HCT116 (cell line): ENCODE measurements around the gene COL4A4. TPM values are rescaled to one million over a fixed set of nuclear protein-coding genes. Genes with fewer than 3 reads are reported as not detected.

Experiments used
- ATAC-seq: fragments of 200-7000 bp; cut with Tn5 transposase; 2 replicates; pipeline ENCODE4 v1.9.1; 2020; ENCODE audit warnings: mild to moderate bottlenecking, moderate library complexity
- BruUV-seq: library from RNA; stranded (reverse); fragments of 400-500 nt; replicated peaks from 2 replicates; lab custom pipeline; 2021; lab: Mats Ljungman, UMichigan
- CTCF ChIA-PET: fragments of 300-600 bp; sonication (Branson Sonifier 250); formaldehyde crosslinking; loops from one replicate; lab custom pipeline; 2021; ENCODE audit warnings: antibody characterized with exemption; lab: Charles Lee
- POLR2A ChIA-PET: fragments of 300-600, 350-600 bp; sonication (Branson Sonifier 250); formaldehyde crosslinking; loops from one replicate; lab custom pipeline; 2021; ENCODE audit warnings: antibody characterized with exemption; lab: Charles Lee
- RAD21 ChIA-PET, 2 experiments: fragments of 300-600 bp; sonication (Branson Sonifier 250); formaldehyde crosslinking; loops; one replicate each; lab custom pipeline; 2023; ENCODE audit warnings: low total read pairs in 2 of 2; ENCODE audit not compliant: uncharacterized antibody in 2 of 2, unreplicated experiment in 2 of 2, low non-redundant PET in 1 of 2; lab: Charles Lee
- DNase-seq: peaks from one replicate; pipeline ENCODE4 v3.0.0-alpha.2; 2010; ENCODE audit warnings: low read depth, low spot score
- H2AFZ ChIP-seq: fragments of 200-600 bp; shearing (Covaris generic), sonication (generic); 2 replicates; pipeline ENCODE4 v1.6.1; 2017; ENCODE audit warnings: low read depth, mixed run types, mixed read lengths, antibody characterized with exemption, low read length; ENCODE audit not compliant: poor library complexity, severe bottlenecking
- H3K27ac ChIP-seq: 2 replicates; pipeline ENCODE4 v1.5.1; 2012; ENCODE audit warnings: low read depth, low read length
- H3K27me3 ChIP-seq: fragments of 200-600 bp; sonication (generic); 2 replicates; pipeline ENCODE4 v1.6.1; 2016; ENCODE audit warnings: mixed run types, low read length, mixed read lengths; ENCODE audit not compliant: insufficient read depth
- H3K36me3 ChIP-seq, 2 experiments: fragments of 200-500 bp in 1 of 2; fragments of 200-600 bp in 1 of 2; sonication (Bioruptor generic) in 1 of 2; sonication (generic) in 1 of 2; 2 replicates each; pipeline versions ENCODE4 v1.5.1 to v1.6.1; 2014 to 2016; ENCODE audit warnings: low read length in 2 of 2, inconsistent platforms in 1 of 2, mixed read lengths in 1 of 2, mixed run types in 1 of 2; ENCODE audit not compliant: insufficient read depth in 2 of 2, control insufficient read depth in 1 of 2
- H3K4me1 ChIP-seq, 2 experiments: fragments of 200-600 bp in 1 of 2; sonication (generic) in 1 of 2; 2 replicates each; pipeline versions ENCODE4 v1.5.1 to v1.6.1; 2012 to 2017; ENCODE audit warnings: low read length in 2 of 2, inconsistent platforms in 1 of 2, mild to moderate bottlenecking in 1 of 2, mixed read lengths in 1 of 2, mixed run types in 1 of 2, moderate library complexity in 1 of 2; ENCODE audit not compliant: insufficient read depth in 2 of 2, control insufficient read depth in 1 of 2
- H3K4me2 ChIP-seq: fragments of 200-600 bp; sonication (generic); 2 replicates; pipeline ENCODE4 v1.6.1; 2017; ENCODE audit warnings: mixed run types, low read length, mixed read lengths
- H3K4me3 ChIP-seq, 2 experiments: fragments of 200-600 bp in 1 of 2; sonication (generic) in 1 of 2; replicated peaks in 1 of 2; 2 replicates each; pipeline ENCODE4 v1.5.1; 2011 to 2016; ENCODE audit warnings: low read length in 2 of 2, control low read depth in 1 of 2, low read depth in 1 of 2, mild to moderate bottlenecking in 1 of 2, mixed read lengths in 1 of 2, mixed run types in 1 of 2
- H3K79me2 ChIP-seq: fragments of 200-600 bp; sonication (generic); 2 replicates; pipeline ENCODE4 v1.6.1; 2017; ENCODE audit warnings: mild to moderate bottlenecking, mixed run types, low read length, moderate library complexity, mixed read lengths; ENCODE audit not compliant: insufficient read depth
- H3K9ac ChIP-seq: fragments of 200-600 bp; sonication (generic); 2 replicates; pipeline ENCODE4 v1.6.1; 2016; ENCODE audit warnings: low read length, mixed read lengths
- H3K9me2 ChIP-seq: fragments of 200-600 bp; sonication (generic), shearing (Covaris generic); 2 replicates; pipeline ENCODE4 v1.6.1; 2017; ENCODE audit warnings: mixed run types, mild to moderate bottlenecking, moderate library complexity; ENCODE audit not compliant: insufficient read depth
- H3K9me3 ChIP-seq, 2 experiments: fragments of 200-500 bp in 1 of 2; fragments of 200-600 bp in 1 of 2; sonication (Bioruptor generic) in 1 of 2; sonication (generic) in 1 of 2; 2 replicates each; pipeline ENCODE4 v1.6.1; 2014 to 2017; ENCODE audit warnings: low read length in 2 of 2, mixed read lengths in 2 of 2, inconsistent platforms in 1 of 2, low read depth in 1 of 2, mild to moderate bottlenecking in 1 of 2, mixed run types in 1 of 2, moderate library complexity in 1 of 2; ENCODE audit not compliant: control insufficient read depth in 1 of 2, insufficient read depth in 1 of 2
- H4K20me1 ChIP-seq: fragments of 200-600 bp; sonication (generic), shearing (Covaris generic); 2 replicates; pipeline ENCODE4 v1.6.1; 2017; ENCODE audit warnings: mixed run types, mild to moderate bottlenecking, moderate library complexity; ENCODE audit not compliant: insufficient read depth
- CBX3 ChIP-seq: IDR thresholded peaks from 2 replicates; pipeline ENCODE4 v1.6.1; 2012; ENCODE audit warnings: low read depth
- CTCF ChIP-seq, 3 experiments: fragments of 200-600 bp in 1 of 3; sonication (generic) in 1 of 3; IDR thresholded peaks in 2 of 3; conservative IDR thresholded peaks in 1 of 3; 2 replicates each; pipeline ENCODE4 v1.5.1; 2012 to 2017; ENCODE audit warnings: low read depth in 2 of 3, low read length in 2 of 3, antibody characterized with exemption in 1 of 3, borderline replicate concordance in 1 of 3, control low read depth in 1 of 3, mild to moderate bottlenecking in 1 of 3, mixed read lengths in 1 of 3, mixed run types in 1 of 3, moderate library complexity in 1 of 3; ENCODE audit not compliant: insufficient read depth in 1 of 3
- EGR1 ChIP-seq: IDR thresholded peaks from 2 replicates; pipeline ENCODE4 v1.6.1; 2012; ENCODE audit warnings: low read depth
- ELF1 ChIP-seq: IDR thresholded peaks from 2 replicates; pipeline ENCODE4 v1.6.1; 2012; ENCODE audit warnings: low read depth, borderline replicate concordance
- EZH2 ChIP-seq: fragments of 200-600 bp; sonication (generic); IDR thresholded peaks from 2 replicates; pipeline ENCODE4 v1.6.1; 2017; ENCODE audit warnings: antibody characterized with exemption, mixed run types
- FOSL1 ChIP-seq: IDR thresholded peaks from 2 replicates; pipeline ENCODE4 v1.6.1; 2012; ENCODE audit warnings: low read depth
- MAX ChIP-seq: IDR thresholded peaks from 2 replicates; pipeline ENCODE4 v1.6.1; 2012
- REST ChIP-seq: IDR thresholded peaks from 2 replicates; pipeline ENCODE4 v1.6.1; 2012; ENCODE audit warnings: low read depth
- SIN3A ChIP-seq: IDR thresholded peaks from 2 replicates; pipeline ENCODE4 v1.6.1; 2012; ENCODE audit warnings: low read depth
- SP1 ChIP-seq: IDR thresholded peaks from 2 replicates; pipeline ENCODE4 v1.6.1; 2012; ENCODE audit warnings: low read depth
- ZNF274 ChIP-seq: fragments of 200-500 bp; sonication (Bioruptor generic); IDR thresholded peaks from 2 replicates; pipeline ENCODE4 v1.6.1; 2014; ENCODE audit warnings: mild to moderate bottlenecking, low read depth, low read length, inconsistent platforms
- intact Hi-C: fragments of 100-400 bp; cut with micrococcal nuclease; formaldehyde crosslinking; loops from 2 replicates; pipeline ENCODE4 v1.10.0; 2022
- total RNA-seq: library from RNA; stranded (reverse); gene quantifications from one replicate; pipeline ENCODE4 v1.2.1, GENCODE V29; 2021; ENCODE audit not compliant: unreplicated experiment

COL4A4 gene
- total RNA-seq, 1 experiment from 2014 or later = 5.9 TPM

- no peak overlapping the region for H3K4me2 ChIP-seq
- no peaks in the 10 kb centered on the region for H3K79me2 ChIP-seq
- TF ChIP-seq FOSL1 (no peak), ELF1 (no peak), MAX (no peak)
- TF ChIP-seq, all 23 proteins: peak for 0
- no peak overlapping the region for H3K27ac ChIP-seq
- RAD21 ChIA-PET = no interaction called here
- BruUV-seq = no TSS peak
- H3K9me3 ChIP-seq = no peaks in the 10 kb centered on the region
- H3K9ac ChIP-seq = no peak overlapping the region
- ATAC-seq = no peak
- CTCF ChIA-PET = interaction anchor here (1.4 kb wide), 1 partner anchor 34 kb away, joined by 3 read pairs; no protein-coding TSS in a partner anchor
- no peaks in the 10 kb centered on the region for H3K9me2 ChIP-seq
- DNase-seq = no peak
- no peak overlapping the region for H3K4me3 ChIP-seq
- no peak overlapping the region for H2AFZ ChIP-seq
- H3K27me3 ChIP-seq = no peaks in the 10 kb centered on the region
- H4K20me1 ChIP-seq = no peaks in the 10 kb centered on the region
- POLR2A ChIA-PET = no interaction called here
- H3K4me1 ChIP-seq = no peaks in the 10 kb centered on the region
- intact Hi-C loops = no loop called here
- H3K36me3 ChIP-seq = no peaks in the 10 kb centered on the region
These were observed 40.4 kb upstream of the COL4A4 start for GRCh38 chr2:227204452-227204851.

GRCh38 chr2:227201771-227202170, 37.8 kb upstream of the COL4A4 start:
- BruUV-seq = no TSS peak
- Histone ChIP-seq H3K36me3 (no peaks in the 10 kb centered on the region), H3K79me2 (no peaks in the 10 kb centered on the region), H3K4me1 (no peaks in the 10 kb centered on the region), H3K4me3 (no peak overlapping the region), H3K9ac (no peak overlapping the region), H4K20me1 (no peaks in the 10 kb centered on the region), H3K27ac (no peak overlapping the region), H3K4me2 (no peak overlapping the region), H3K27me3 (no peaks in the 10 kb centered on the region), H2AFZ (no peak overlapping the region), H3K9me2 (no peaks in the 10 kb centered on the region), H3K9me3 (no peaks in the 10 kb centered on the region)
- no peak for DNase-seq
- no peak for ATAC-seq
- TF ChIP-seq SIN3A (no peak), CBX3 (no peak), EZH2 (no peak), REST (no peak), SP1 (no peak), EGR1 (no peak), ZNF274 (no peak), MAX (no peak), CTCF (IDR thresholded peaks at IDR 0.05 in 2 of 3, conservative IDR thresholded peaks at IDR 0.05 in 1 of 3; ENCODE audit: borderline replicate concordance in 1 of 3, insufficient read depth in 1 of 3, low read depth in 2 of 3, low read length in 2 of 3) (no peak), ELF1 (no peak)
- CTCF ChIA-PET = no interaction called here
- RAD21 ChIA-PET = no interaction called here
- POLR2A ChIA-PET = no interaction called here
- intact Hi-C loops = no loop called here
